HG03135 (cell line): Measurements from ENCODE around the gene RBFOX2.
"Not testable (repeated sequence)": the region's sequence is repeated elsewhere in the genome, so short reads cannot be mapped to it uniquely, and the experiment has no call there.

Experiments used
- ATAC-seq: cut with Tn5 transposase; IDR thresholded peaks from one replicate; pipeline ENCODE4 v1.9.1; 2021; ENCODE audit warnings: mild to moderate bottlenecking, moderate library complexity; ENCODE audit not compliant: unreplicated experiment

RBFOX2 gene

GRCh38 chr22:35792506-35792905, 236.1 kb downstream of the RBFOX2 start:
- ATAC-seq, result no peak

GRCh38 chr22:35791788-35792187, 236.8 kb downstream of the RBFOX2 start:
- not testable (repeated sequence) for ATAC-seq

- ATAC-seq, result no peak
Measured at GRCh38 chr22:35785181-35785923, 243.3 kb downstream of the RBFOX2 start.

- no peak for ATAC-seq
Measured at GRCh38 chr22:35784633-35785032, 244.0 kb downstream of the RBFOX2 start.

DNA sequence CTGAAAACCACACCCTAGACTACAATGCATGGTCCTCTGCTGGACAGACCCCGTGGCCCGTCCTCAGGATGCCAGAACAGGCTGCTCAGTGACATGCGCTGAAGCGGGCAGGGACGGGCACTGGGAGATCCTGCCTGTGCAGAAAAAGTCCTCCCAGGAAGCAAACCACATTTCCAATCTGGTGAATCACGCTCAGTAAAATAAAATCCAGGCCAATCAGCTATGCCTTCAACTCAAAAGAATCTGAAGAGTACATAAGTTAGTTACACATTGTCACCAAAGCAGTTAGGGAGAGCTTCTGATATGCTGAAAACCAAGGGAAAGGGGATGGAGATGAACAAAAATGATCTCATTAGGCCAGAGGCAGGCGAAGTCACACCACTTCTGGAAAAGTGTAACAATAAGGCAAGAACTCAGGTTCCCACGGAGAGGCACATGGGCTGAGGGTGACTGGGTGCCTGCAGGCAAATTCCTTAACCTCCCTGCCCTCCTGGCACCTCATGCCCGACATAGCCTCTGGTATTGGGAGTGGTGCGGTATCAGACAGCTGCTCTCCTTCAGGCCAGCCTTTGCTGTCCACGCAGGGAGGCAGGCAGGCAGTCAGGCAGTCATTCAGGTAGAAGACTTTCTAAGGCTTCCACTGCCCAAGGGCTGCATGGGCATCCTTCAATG, 244.5 kb downstream of the RBFOX2 start:
- ATAC-seq, result no peak

- ATAC-seq, result no peak
Measured at GRCh38 chr22:35782504-35782903, 246.1 kb downstream of the RBFOX2 start.

DNA sequence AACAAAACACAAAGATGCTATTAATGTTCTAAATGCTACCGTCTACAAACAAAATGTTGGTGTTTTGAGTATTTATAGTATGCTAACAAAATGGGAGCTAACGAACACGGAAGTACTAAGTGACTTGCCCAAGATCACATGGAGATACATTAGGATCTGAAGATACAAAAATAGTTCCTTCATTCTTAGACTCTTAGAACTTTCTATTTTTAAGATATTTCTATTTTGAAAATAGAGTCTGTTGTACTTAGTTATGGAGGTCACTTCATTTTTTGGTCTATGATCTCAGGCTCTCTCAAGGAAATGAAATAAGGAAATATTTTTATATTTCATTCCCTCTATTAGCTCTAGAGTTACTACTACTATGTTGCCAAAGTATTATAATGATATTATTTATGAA, 246.7 kb downstream of the RBFOX2 start:
- no peak for ATAC-seq

DNA sequence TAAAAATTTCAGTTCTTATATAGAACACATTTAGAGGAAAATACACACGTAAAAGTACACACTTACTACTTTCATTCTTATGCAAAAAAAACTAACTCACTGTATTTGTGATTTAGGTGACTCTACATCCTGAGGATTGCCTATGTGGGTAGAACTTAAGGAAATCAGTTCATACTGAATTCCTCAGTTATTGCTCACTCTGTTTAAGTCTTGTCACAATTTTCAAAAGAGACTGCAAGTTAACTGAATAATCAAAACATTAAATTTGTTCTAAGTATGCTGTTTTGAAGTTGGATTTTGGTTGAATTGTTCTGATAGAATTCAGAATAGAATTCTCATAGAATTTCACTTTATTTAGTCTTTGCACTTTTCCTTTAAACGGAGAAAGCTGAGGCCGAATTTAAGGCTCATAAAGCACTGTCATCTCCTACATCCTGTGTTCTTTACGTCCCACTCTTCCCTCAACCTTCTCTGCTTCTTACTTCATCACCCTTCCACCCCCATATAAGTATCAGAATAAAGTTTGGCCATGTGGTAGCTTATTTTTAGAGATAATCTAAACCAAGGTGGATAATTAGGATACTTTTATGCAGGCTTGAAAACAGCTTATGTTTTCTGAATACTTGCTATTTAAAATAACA, 251.2 kb downstream of the RBFOX2 start:
- no peak for ATAC-seq

DNA sequence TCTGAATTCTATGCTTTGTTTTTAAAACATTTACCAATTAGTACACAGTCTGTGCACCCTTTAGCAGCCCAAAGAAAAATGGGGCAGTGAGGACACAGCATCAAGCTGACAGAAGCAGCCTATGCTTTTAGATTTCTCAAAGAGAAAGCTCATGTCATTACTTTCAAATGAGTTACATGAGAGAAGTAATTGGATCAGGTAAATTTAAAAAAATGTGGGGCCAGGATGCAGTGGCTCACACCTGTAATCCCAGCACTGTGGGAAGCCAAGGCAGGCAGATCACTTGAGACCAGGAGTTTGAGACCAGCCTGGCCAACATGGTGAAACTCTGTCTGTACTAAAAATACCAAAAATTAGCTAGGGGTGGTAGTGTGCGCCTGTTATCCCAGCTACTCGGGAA, 253.3 kb downstream of the RBFOX2 start:
- ATAC-seq, result no peak

GRCh38 chr22:35769974-35770373, 258.6 kb downstream of the RBFOX2 start:
- ATAC-seq, result no peak

DNA sequence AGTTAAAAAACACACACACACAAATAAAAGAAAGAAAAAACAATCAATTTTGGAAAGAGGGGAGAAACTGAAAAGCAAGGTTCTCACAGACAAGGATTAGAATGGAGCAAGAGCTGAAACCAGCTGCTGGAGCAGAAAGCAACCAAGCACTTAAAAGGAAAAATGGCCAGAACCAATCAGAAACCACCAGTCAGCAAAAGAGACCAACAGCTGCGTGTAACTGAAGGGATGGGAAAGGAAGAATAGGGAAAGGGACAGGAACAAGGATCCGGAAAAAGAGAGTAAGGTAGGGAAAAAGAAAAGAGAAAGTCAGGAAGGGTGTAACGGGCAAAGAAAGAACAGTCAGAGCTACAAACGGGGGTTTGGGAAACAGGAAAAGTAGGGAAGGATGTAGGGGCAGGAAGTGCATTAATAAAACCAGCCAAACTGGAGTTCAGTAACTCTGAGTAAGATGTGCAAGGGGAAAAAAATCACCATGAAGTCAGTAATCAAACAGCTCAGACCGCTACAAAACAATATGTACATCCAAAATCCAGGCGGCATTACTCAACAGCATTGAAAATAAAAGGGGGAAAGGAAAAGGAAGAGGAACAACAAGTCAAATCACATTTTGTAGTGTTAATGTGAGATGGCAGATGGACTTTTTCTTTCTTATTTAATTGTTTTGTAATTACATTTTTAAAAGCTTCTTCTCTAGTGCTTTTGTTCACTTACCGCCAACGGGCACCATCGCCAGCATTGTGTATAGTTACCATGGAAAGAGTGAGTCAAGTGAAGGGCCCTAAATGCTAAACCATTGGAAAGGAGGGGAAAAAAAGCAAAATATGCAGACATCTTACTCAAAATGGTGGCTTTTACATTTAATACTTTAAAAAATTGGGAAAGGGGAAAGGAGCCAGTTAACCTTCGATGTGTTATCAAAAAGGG, 261.7 kb downstream of the RBFOX2 start:
- ATAC-seq, result no peak

DNA sequence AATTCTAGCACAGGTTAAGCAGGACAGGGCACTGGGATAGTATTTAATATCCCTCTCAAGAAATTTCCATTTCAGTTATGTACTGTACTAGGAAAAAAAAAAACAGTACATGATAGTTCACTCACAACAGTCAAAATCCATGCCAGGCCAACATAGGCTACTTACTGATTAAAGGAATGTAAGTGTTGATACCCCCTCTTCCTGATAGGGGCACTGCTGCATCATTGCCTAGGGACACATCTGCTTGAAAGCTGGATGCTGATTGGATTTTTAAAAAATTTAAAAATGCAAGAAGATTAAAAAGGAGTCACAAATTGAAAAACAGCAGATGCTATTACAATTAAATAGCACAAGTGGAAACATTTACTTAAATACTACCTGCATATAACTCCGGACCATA, 267.6 kb downstream of the RBFOX2 start:
- ATAC-seq, result no peak

DNA sequence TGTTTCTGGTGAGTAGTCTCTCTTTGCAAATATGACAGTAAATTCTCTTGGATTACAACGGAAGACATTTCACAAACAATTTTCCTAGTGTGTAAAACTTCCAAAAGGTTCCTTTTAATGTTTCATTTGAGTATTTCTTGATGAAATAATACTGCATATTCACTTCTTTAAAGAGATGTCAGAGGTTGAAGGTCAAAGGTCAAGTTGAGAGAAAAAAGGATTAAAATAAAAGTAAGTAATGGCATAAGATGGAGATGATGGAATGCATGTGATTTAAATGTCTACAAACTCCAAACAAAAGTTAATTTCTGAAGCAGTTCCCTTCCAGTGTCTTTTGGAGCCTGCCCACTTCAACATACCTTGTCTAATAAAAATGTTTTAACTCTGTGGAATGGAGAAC, 270.2 kb downstream of the RBFOX2 start:
- no peak for ATAC-seq

DNA sequence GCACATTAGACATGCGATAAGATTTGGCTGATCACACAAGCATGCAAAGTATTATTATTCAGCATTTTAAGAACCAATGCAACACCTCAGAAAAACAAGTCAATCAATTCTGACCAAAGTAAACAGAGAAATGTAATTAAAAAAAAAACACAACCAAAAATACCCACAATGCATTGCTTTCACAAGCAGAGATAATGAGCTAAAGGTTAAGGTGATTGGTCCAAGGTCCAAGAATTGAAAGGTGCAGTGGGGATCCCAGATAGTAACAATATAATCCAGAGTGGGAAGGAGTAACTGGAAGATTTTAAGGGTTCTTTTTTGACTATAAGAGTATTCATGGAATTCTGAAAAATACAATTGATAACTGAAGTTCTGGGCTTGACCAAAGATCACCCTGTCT, 271.9 kb downstream of the RBFOX2 start:
- no peak for ATAC-seq

DNA sequence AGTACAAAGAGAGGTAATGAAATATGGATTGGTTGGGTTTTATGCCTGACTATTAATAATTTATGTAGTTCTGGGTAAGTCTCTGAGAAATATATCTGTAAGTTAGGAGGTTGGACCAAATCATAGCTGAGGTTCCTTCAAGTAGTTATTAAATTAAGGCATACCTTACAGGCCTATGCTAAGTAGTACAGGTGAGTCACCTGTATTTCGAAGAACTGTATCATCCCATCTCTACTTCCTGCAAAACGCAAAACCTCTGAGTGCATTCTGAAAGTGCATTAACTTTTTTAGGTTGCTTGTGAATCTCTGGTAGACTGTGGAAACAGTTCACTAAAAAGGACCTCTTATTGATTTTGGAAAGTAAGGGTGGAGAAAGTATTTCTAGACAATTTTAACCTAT, 273.9 kb downstream of the RBFOX2 start:
- no peak for ATAC-seq

- ATAC-seq, result no peak
Measured at GRCh38 chr22:35752863-35753189, 275.8 kb downstream of the RBFOX2 start.

GRCh38 chr22:35752006-35752862, 276.4 kb downstream of the RBFOX2 start:
- ATAC-seq, result no peak

GRCh38 chr22:35749808-35750207, 278.8 kb downstream of the RBFOX2 start:
- ATAC-seq, result peak; percentile 67

GRCh38 chr22:35746946-35747703, 281.5 kb downstream of the RBFOX2 start:
- no peak for ATAC-seq

DNA sequence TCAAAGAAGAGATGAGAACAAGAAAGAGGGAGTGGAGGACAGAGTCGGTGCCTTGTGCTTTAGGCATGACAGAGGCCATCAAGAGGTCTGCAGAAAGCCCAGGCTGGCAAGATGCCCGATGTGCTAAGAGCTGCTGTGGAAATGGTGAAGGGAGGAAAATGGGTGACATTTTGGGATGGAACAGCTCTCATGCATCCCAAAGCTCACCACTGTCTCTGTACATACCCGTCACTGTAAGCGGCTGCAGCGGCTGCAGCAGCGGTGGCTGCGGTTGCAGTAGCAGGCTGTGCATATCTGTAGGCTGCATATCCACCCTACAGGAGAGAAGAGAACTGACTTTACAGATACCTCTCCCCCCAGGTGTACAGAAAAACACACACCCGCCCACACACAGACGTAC, 282.4 kb downstream of the RBFOX2 start:
- ATAC-seq, result no peak
